HEK293 (cell line): ENCODE data around the gene SLC6A13.

ENCODE experiments used
- HOXA7 ChIP-seq: sonication (generic); formaldehyde crosslinking; IDR thresholded peaks from 2 replicates; pipeline ENCODE4 v1.8.1; 2022; ENCODE audit warnings: missing genetic modification reagents, borderline replicate concordance
- PBX3 ChIP-seq: sonication (generic); formaldehyde crosslinking; IDR thresholded peaks from 2 replicates; pipeline ENCODE4 v1.8.1; 2022; ENCODE audit warnings: mild to moderate bottlenecking, moderate library complexity, missing genetic modification reagents
- SP2 ChIP-seq: fragments of 450-650 bp; formaldehyde crosslinking; IDR thresholded peaks from 2 replicates; pipeline ENCODE4 v1.5.1; 2016; ENCODE audit warnings: missing biosample characterization, missing genetic modification characterization
- YY1 ChIP-seq: fragments of 450-650 bp; formaldehyde crosslinking; IDR thresholded peaks from 2 replicates; pipeline ENCODE4 v1.5.1; 2018; ENCODE audit warnings: missing biosample characterization, missing genetic modification characterization
- ZBTB21 ChIP-seq: fragments of 450-650 bp; formaldehyde crosslinking; IDR thresholded peaks from 2 replicates; pipeline ENCODE4 v1.5.1; 2017; ENCODE audit warnings: missing biosample characterization, missing genetic modification characterization
- ZNF223 ChIP-seq: fragments of 450-650 bp; formaldehyde crosslinking; IDR thresholded peaks from 2 replicates; pipeline ENCODE4 v1.5.1; 2016; ENCODE audit warnings: missing biosample characterization, missing genetic modification characterization
- ZNF24 ChIP-seq: fragments of 450-650 bp; formaldehyde crosslinking; IDR thresholded peaks from 2 replicates; pipeline ENCODE4 v1.5.1; 2016; ENCODE audit warnings: missing biosample characterization, missing genetic modification characterization
- ZNF335 ChIP-seq: fragments of 450-650 bp; formaldehyde crosslinking; conservative IDR thresholded peaks from 2 replicates; pipeline ENCODE4 v1.5.1; 2016; ENCODE audit warnings: missing biosample characterization, missing genetic modification characterization
- ZNF654 ChIP-seq: fragments of 450-650 bp; formaldehyde crosslinking; IDR thresholded peaks from 2 replicates; pipeline ENCODE4 v1.5.1; 2016; ENCODE audit warnings: low read depth, missing biosample characterization, missing genetic modification characterization
- ZNF837 ChIP-seq: fragments of 450-650 bp; formaldehyde crosslinking; IDR thresholded peaks from 2 replicates; pipeline ENCODE4 v1.5.1; 2016; ENCODE audit warnings: missing biosample characterization, missing genetic modification characterization
- ZSCAN4 ChIP-seq: fragments of 450-650 bp; formaldehyde crosslinking; IDR thresholded peaks from 2 replicates; pipeline ENCODE4 v1.5.1; 2017; ENCODE audit warnings: missing biosample characterization, missing genetic modification characterization
- TF ChIP-seq, protein P1 (sequence below): fragments of 450-650 bp; formaldehyde crosslinking; IDR thresholded peaks from 2 replicates; pipeline ENCODE4 v1.5.1; 2016; ENCODE audit warnings: missing biosample characterization, missing genetic modification characterization
- TF ChIP-seq, protein P2 (sequence below): fragments of 450-650 bp; formaldehyde crosslinking; IDR thresholded peaks from 2 replicates; pipeline ENCODE4 v1.5.1; 2016; ENCODE audit warnings: missing biosample characterization, missing genetic modification characterization
- TF ChIP-seq, protein P3 (sequence below): fragments of 450-650 bp; formaldehyde crosslinking; IDR thresholded peaks from 2 replicates; pipeline ENCODE4 v1.5.1; 2016; ENCODE audit warnings: missing biosample characterization, missing genetic modification characterization

GRCh38 chr12:203074-203461 is 59.6 kb downstream of the SLC6A13 start:
- TF ChIP-seq ZNF837 (tag by site-specific recombination), result no peak
- TF ChIP-seq ZNF24 (tag by site-specific recombination), result no peak
- TF ChIP-seq, protein P1, sequence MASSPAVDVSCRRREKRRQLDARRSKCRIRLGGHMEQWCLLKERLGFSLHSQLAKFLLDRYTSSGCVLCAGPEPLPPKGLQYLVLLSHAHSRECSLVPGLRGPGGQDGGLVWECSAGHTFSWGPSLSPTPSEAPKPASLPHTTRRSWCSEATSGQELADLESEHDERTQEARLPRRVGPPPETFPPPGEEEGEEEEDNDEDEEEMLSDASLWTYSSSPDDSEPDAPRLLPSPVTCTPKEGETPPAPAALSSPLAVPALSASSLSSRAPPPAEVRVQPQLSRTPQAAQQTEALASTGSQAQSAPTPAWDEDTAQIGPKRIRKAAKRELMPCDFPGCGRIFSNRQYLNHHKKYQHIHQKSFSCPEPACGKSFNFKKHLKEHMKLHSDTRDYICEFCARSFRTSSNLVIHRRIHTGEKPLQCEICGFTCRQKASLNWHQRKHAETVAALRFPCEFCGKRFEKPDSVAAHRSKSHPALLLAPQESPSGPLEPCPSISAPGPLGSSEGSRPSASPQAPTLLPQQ (tag by site-specific recombination), result no peak
- TF ChIP-seq ZNF223 (tag by site-specific recombination), result no peak
- TF ChIP-seq, protein P2, sequence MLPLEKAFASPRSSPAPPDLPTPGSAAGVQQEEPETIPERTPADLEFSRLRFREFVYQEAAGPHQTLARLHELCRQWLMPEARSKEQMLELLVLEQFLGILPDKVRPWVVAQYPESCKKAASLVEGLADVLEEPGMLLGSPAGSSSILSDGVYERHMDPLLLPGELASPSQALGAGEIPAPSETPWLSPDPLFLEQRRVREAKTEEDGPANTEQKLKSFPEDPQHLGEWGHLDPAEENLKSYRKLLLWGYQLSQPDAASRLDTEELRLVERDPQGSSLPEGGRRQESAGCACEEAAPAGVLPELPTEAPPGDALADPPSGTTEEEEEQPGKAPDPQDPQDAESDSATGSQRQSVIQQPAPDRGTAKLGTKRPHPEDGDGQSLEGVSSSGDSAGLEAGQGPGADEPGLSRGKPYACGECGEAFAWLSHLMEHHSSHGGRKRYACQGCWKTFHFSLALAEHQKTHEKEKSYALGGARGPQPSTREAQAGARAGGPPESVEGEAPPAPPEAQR (tag by site-specific recombination), result no peak
- TF ChIP-seq HOXA7 (CRISPR knock-in tag), result no peak
- no peak for TF ChIP-seq ZSCAN4 (tag by site-specific recombination)
- TF ChIP-seq PBX3 (CRISPR knock-in tag), result no peak
- TF ChIP-seq, protein P3, sequence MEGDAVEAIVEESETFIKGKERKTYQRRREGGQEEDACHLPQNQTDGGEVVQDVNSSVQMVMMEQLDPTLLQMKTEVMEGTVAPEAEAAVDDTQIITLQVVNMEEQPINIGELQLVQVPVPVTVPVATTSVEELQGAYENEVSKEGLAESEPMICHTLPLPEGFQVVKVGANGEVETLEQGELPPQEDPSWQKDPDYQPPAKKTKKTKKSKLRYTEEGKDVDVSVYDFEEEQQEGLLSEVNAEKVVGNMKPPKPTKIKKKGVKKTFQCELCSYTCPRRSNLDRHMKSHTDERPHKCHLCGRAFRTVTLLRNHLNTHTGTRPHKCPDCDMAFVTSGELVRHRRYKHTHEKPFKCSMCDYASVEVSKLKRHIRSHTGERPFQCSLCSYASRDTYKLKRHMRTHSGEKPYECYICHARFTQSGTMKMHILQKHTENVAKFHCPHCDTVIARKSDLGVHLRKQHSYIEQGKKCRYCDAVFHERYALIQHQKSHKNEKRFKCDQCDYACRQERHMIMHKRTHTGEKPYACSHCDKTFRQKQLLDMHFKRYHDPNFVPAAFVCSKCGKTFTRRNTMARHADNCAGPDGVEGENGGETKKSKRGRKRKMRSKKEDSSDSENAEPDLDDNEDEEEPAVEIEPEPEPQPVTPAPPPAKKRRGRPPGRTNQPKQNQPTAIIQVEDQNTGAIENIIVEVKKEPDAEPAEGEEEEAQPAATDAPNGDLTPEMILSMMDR (tag by site-specific recombination), result no peak
- TF ChIP-seq ZBTB21, result no peak
- no peak for TF ChIP-seq YY1 (tag by site-specific recombination)
- TF ChIP-seq ZNF335 (tag by site-specific recombination), result no peak
- no peak for TF ChIP-seq SP2 (tag by site-specific recombination)
- TF ChIP-seq ZNF654 (tag by site-specific recombination), result no peak
